Liver (tissue), 3 donors: ENCODE results near the gene SCIN.

Experiments
- ATF3 ChIP-seq: IDR thresholded peaks from 2 replicates; pipeline ENCODE4 v1.6.1; 2016; ENCODE audit warnings: antibody characterized with exemption
- CTCF ChIP-seq: fragments of 150-350 bp; IDR thresholded peaks from 2 replicates; pipeline ENCODE4 v1.5.1; 2017; ENCODE audit warnings: improper control_type of control experiment, low read depth, low read length; ENCODE audit not compliant: missing input control
- EGR1 ChIP-seq, 2 donors: IDR thresholded peaks; 2 replicates each; pipeline ENCODE4 v1.6.1; 2016 to 2018; ENCODE audit warnings: antibody characterized with exemption in 2 of 2, low read depth in 2 of 2
- FOXA1 ChIP-seq: IDR thresholded peaks from 2 replicates; pipeline ENCODE4 v1.6.1; 2016; ENCODE audit warnings: antibody characterized with exemption
- GABPA ChIP-seq, 2 donors: IDR thresholded peaks in 1 of 2; conservative IDR thresholded peaks in 1 of 2; 2 replicates each; pipeline ENCODE4 v1.6.1; 2016; ENCODE audit warnings: antibody characterized with exemption in 2 of 2, mild to moderate bottlenecking in 1 of 2, moderate library complexity in 1 of 2
- HNF4A ChIP-seq, 2 donors: conservative IDR thresholded peaks; 2 replicates each; pipeline ENCODE4 v1.6.1; 2016; ENCODE audit warnings: antibody characterized with exemption in 2 of 2, mild to moderate bottlenecking in 2 of 2
- JUND ChIP-seq, 2 donors: IDR thresholded peaks; 2 replicates each; pipeline ENCODE4 v1.6.1; 2016; ENCODE audit warnings: antibody characterized with exemption in 2 of 2
- MAX ChIP-seq: IDR thresholded peaks from 2 replicates; pipeline ENCODE4 v1.6.1; 2016; ENCODE audit warnings: antibody characterized with exemption
- RAD21 ChIP-seq, 2 donors: IDR thresholded peaks; 2 replicates each; pipeline ENCODE4 v1.6.1; 2016; ENCODE audit warnings: antibody characterized with exemption in 2 of 2, mild to moderate bottlenecking in 2 of 2
- REST ChIP-seq: IDR thresholded peaks from 2 replicates; pipeline ENCODE4 v1.6.1; 2016; ENCODE audit warnings: antibody characterized with exemption, mild to moderate bottlenecking
- SP1 ChIP-seq: IDR thresholded peaks from 2 replicates; pipeline ENCODE4 v1.6.1; 2018; ENCODE audit warnings: antibody characterized with exemption, mild to moderate bottlenecking
- TAF1 ChIP-seq: conservative IDR thresholded peaks from 2 replicates; pipeline ENCODE4 v1.6.1; 2016; ENCODE audit warnings: antibody characterized with exemption, mild to moderate bottlenecking
- YY1 ChIP-seq: IDR thresholded peaks from 2 replicates; pipeline ENCODE4 v1.6.1; 2016; ENCODE audit warnings: antibody characterized with exemption, mild to moderate bottlenecking
- ZBTB33 ChIP-seq: IDR thresholded peaks from 2 replicates; pipeline ENCODE4 v1.6.1; 2016; ENCODE audit warnings: antibody characterized with exemption
- donor health status: healthy.
- donor health status: healthy.

- TF ChIP-seq EGR1 (IDR thresholded peaks at IDR 0.05; ENCODE audit: low read depth in 2 of 2), result no peak
- no peak for TF ChIP-seq JUND (IDR thresholded peaks at IDR 0.05)
- no peak for TF ChIP-seq GABPA (IDR thresholded peaks at IDR 0.05 in 1 of 2, conservative IDR thresholded peaks at IDR 0.05 in 1 of 2)
- no peak for TF ChIP-seq TAF1
- TF ChIP-seq MAX, result no peak
- TF ChIP-seq CTCF, result no peak
- no peak for TF ChIP-seq ATF3
- TF ChIP-seq REST, result no peak
- no peak for TF ChIP-seq RAD21 (IDR thresholded peaks at IDR 0.05)
- no peak for TF ChIP-seq SP1
- no peak for TF ChIP-seq YY1
- TF ChIP-seq FOXA1, result no peak
- no peak for TF ChIP-seq ZBTB33
- no peak for TF ChIP-seq HNF4A (conservative IDR thresholded peaks at IDR 0.05)
Measured at GRCh38 chr7:12557282-12557681, 13.2 kb upstream of the SCIN start.
